Measurements from ENCODE around the gene MESP1.

DNA sequence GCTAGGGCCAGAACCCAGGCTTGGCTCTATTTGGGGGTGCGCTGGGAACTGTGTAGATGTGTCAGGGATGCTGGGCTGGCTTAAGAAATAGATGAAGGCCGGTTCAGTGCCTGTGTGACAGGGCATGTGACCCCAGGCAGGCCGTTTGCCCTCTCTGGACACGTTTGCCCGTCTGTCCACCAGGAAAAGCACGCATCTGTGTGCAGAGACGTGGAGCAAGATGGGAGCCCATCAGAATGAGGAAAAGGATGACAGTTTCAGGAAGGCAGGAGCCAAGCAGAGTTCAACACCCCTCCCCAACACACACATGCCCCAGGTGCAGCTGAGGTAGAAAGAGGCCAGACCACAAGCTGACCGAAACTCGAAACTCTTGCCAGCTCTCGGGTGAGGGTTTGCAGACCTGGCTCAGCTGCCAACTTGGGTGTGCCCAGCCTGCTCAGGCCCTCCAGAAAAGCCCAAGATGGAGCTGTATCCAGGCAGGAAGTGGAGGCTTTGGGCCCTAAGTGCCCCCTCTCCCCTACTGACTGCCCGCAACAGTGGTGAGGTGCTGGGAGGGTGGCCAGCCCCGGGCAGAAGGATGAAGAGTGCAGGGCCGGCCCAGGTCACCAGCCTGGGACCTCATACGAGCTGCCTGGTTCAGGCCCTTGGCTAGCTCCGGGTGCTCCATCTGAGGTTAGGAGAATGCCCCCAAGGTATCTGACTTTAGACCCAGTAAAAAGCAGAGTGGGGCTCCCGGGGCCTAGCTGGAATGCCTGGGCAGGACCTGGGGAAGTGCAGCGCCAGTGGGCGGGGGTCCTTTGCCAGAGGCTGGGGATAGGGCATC is 10.2 kb upstream of the MESP1 start:
- TF ChIP-seq CTCF (conservative IDR thresholded peaks at IDR 0.05; ENCODE audit: low read depth, low read length) (no peak; the same call in 1 of the 2 replicates), EZH2phosphoT487 (IDR thresholded peaks at IDR 0.05; ENCODE audit: borderline replicate concordance, low read length) (no peak), EZH2 (IDR thresholded peaks at IDR 0.05; ENCODE audit: low read length, unreplicated experiment) (no peak)

Measured in PC-3 (cell line).